SKM-1 (cell line): ENCODE measurements around the gene UFC1.

Experiments
- DNase-seq: peaks from one replicate; lab custom pipeline; 2025; ENCODE audit not compliant: unreplicated experiment; lab: John Stamatoyannopoulos, UW

Gene UFC1

DNA sequence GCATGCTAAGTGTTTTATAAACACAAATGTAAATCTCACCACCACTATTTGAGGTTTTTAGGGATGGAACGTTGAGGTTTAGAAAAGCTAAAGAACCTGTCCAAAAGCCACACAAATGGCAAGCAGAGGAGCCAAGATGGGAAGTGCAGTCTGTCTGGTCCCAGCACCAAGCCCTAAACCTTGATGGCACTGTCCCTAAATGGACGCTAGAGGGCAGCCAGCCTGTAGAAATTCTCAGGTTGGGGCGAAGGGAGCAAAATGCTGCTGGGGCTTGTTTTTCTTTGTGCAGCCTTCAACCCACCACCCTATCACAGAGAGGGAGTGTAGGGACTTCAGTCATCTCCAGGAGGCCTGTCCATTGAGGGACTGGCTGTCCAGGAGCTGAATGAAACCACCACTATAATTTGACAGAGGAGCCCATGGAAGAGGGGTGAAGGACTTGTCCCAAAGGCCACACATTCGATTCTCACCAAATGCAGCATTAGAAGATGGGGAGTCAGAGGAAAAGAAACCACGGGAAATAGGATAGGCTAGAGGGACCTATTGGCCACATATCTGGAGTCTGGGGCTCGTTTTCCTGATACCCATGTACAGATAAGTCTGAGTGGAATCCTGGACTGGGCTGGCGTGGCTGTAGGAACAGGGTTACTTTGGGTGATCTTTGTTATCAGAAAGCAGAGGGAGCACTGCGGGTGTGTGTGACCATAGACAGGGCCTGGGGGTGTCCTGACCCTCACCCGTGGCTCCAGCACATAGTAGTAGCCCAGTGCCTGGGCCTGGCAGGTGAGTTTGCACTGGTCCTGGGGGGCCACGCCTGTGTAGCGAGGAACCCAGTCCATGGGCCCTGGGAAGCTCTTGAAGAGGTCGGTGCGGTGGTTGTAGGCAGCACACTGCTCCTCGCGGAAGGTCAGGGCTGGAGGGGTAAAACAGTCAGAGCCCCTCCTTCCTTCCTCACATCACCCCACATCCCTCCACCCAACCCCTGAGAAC is 39.0 kb downstream of the UFC1 start:
- DNase-seq = peak; percentile 88

DNA sequence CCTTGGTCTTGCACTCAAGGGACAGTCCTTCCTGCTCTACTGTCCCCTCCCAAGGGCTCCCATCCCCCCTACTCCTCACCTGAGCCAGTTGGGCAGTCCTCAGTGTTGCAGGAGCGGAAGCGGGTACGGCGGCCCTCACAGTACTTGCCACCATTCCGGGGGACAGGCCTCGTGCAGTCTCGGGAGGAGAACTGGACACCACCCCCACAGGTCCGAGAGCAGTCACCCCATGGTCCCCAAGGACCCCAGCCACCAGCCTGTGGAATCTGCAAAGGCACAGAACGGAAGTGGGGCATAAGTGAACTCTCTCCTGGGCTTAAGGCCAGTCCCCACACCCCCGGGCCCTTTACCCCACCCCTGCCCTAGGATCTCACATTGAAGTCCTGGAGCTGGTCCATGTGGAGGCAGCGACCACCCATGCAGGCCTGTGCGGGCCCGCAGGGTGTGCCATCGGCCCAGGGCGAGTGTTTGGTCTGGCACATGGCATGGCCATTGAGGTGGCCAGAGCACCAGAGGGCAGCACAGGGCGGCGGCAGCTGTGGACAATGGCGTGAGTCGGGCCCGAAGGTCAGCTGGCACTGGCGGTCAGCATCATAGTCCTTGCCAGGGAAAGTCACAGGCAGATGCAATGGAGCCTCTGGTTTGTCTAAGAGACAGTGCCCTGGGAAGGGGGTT is 39.9 kb downstream of the UFC1 start:
- no peak for DNase-seq

GRCh38 chr1:161195171-161195570 is 41.4 kb downstream of the UFC1 start:
- DNase-seq = no peak

DNA sequence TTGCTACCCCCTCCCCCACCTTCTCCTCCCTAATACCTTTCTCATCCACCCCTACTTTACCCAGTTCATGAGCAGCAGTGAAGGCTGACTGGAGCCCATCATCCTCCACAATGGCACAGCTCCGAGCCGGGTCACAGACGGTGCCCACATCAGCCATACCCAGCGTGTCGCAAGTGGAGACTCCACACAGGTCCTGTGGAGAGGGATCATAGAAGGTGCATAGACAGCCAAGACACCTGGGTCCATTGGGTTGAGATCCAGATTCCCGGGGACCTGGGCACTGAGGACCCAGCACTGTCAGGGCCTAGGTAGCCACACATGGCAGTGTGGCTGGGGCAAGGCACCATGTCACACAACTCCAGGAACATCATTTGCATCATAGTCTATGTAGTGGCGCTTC is 42.3 kb downstream of the UFC1 start:
- no peak for DNase-seq

- no peak for DNase-seq
Observed at GRCh38 chr1:161196521-161197451, 43.0 kb downstream of the UFC1 start.

DNA sequence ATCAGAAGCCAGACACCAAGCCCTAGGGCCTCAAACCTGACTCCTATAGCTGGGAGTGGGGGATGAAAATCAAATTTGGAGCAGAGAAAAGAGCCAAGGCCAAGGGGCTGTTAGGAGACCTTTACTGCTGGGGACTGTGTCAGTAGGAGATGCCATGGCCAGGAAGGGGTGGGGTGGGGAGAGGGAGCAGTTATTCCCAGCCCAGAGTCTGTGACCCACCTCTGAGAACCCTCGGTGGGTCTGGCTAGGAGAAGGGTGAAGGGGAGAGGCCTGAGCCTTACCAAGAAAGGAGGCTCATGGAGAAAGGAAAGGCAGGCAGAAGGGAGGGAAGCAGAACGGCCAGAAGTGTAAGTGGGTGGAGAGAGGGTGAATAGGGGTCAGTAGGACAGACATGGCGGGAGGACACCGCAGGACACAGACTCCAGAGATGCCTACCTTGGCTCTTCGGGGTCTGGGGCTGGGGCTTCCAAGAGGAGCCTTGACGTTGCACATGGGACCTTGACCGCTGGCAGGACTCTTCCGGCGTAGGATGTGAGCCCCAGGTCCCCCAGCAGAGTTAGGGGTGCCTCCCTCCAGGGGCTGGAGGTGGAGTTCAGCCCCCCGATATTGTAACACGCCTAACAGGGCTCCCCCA is 43.9 kb downstream of the UFC1 start:
- no peak for DNase-seq

DNA sequence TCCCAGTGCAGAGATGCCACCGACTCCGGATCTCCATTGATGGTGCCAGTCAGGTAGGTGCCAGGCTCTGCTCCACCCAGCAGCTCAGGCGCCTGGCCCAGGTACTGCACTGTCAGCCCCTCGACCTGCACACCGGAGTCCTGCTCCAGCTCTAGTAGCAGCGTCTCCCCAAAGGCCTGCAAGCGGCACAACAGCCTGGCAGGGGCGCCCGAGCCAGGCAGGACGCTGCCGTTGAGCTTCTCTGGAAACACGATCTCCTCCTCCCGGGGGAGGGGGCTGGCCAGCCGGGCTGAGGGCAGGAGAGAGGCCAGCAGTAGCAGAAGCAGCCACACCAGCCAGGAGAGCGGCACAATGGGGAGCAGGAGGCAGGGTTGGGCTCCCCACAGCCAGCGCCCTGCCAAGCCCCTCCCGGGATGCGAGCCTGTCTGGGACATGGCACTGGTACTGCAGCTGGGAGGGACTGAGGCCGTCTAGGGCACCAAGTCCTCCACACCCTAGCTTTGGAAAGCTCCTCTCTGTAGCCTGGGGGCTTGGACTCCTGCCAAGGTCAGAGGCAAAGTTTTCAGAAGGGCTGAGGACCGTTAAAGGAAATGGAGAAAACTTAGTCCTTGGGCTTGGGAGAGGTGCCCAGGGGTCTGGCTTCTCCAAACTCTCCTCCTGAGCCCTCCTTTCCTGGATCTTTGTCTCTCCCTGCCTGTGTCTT is 44.6 kb downstream of the UFC1 start:
- DNase-seq = no peak

- DNase-seq = no peak
Observed at GRCh38 chr1:161198897-161199431, 45.2 kb downstream of the UFC1 start, which contains the start of gene ADAMTS4. ADAMTS4 (minus strand) TSS chr1:161199054; CDS start chr1:161198627, 427 bp downstream.

- no peak for DNase-seq
Observed at GRCh38 chr1:161199506-161200139, 45.8 kb downstream of the UFC1 start.

GRCh38 chr1:161200421-161200991 is 46.7 kb downstream of the UFC1 start:
- no peak for DNase-seq

- no peak for DNase-seq
Observed at GRCh38 chr1:161200992-161201835, 47.4 kb downstream of the UFC1 start.

DNA sequence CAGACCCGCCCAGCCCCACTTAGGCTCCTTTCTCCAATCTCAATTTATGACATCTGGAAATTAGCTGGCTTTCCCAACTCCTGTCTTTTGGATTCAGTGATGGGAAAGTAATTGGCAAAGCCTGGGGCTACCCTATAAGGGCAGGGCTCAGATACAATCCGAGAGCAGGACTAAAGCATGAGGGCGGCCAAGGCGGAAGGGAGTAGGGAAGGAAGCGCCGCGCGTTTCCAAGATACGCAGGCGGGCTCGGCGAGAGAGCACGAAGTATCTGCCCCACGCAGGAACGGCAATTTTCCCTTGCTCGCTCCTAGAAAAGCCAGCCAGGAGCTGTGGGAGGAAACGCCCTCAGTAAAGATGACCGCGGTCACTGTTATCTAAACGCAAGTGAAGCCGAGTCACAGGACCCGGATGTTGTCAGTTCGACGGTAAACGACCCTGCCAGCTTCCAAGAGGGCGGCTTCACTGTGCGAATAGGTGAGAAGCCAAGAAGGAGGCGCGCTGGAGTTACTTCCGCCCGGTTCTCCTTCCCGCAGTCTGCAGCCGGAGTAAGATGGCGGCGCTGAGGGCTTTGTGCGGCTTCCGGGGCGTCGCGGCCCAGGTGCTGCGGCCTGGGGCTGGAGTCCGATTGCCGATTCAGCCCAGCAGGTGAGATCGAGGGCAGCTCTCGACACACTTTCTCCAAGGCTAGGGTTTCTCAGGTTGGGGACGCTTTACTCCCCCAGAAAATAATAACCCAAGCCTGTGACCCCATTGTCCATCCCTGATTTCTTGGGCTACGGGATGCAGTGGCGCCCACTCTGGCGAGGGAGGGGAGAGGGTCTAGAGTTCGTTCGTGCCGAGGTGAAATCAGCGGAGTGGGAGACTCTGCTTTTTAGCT is 48.3 kb downstream of the UFC1 start, which contains the start of gene NDUFS2:
Gene NDUFS2 (plus strand): TSS at position 532 of the 877 bp plus-strand sequence. CDS start 19 bp downstream, at position 551.
- peak; percentile 99 for DNase-seq

- no peak for DNase-seq
Observed at GRCh38 chr1:161206411-161207140, 52.8 kb downstream of the UFC1 start.

- DNase-seq = no peak
Observed at GRCh38 chr1:161207173-161207572, 53.4 kb downstream of the UFC1 start.
